Esophagus squamous epithelium (tissue), 5 donors: ENCODE measurements around the gene NAA40. TPM values are rescaled to one million over a fixed set of nuclear protein-coding genes. Genes with fewer than 3 reads are reported as not detected.
A peak's percentile ranks its signal among the peaks of the same experiment; 100 is the strongest.

Source experiments
- DNase-seq: peaks from one replicate; lab custom pipeline; 2025; lab: John Stamatoyannopoulos, UW
- H3K27ac ChIP-seq, 4 donors: fragments of 200-600 bp; sonication (generic); one replicate each; pipeline ENCODE4 v1.5.1; 2016 to 2019; ENCODE audit warnings: mild to moderate bottlenecking in 1 of 4
- H3K27me3 ChIP-seq, 4 donors: fragments of 200-600 bp; sonication (generic); 1 replicate in 3 of 4; 2 replicates in 1 of 4; pipeline versions ENCODE4 v1.5.1 to v1.6.0; 2017 to 2021; ENCODE audit warnings: antibody characterized with exemption in 1 of 4
- H3K36me3 ChIP-seq, 3 donors: fragments of 200-600 bp; sonication (generic); one replicate each; pipeline ENCODE4 v1.5.1; 2016 to 2019
- H3K4me1 ChIP-seq, 3 donors: fragments of 200-600 bp; sonication (generic); one replicate each; pipeline ENCODE4 v1.5.1; 2017 to 2019
- H3K4me3 ChIP-seq, 4 donors: fragments of 200-600 bp; sonication (generic); 1 replicate in 3 of 4; 2 replicates in 1 of 4; pipeline ENCODE4 v1.5.1; 2016 to 2019; ENCODE audit warnings: mild to moderate bottlenecking in 2 of 4, moderate library complexity in 1 of 4
- H3K9me3 ChIP-seq, 3 donors: fragments of 200-600 bp; sonication (generic); one replicate each; pipeline ENCODE4 v1.5.1; 2016 to 2019
- POLR2A ChIP-seq, 4 donors: fragments of 450-650 bp; IDR thresholded peaks; one replicate each; pipeline ENCODE4 v1.6.1; 2017; ENCODE audit warnings: antibody characterized with exemption in 4 of 4, mild to moderate bottlenecking in 4 of 4, moderate library complexity in 3 of 4
- WGBS, 2 donors: methylation state at CpG; one replicate each; pipeline ENCODE4 v1.1.5; 2018; 5-methylcytosine and 5-hydroxymethylcytosine counted together
- intact Hi-C: fragments of 100-400 bp; cut with DNase I; formaldehyde crosslinking; loops from one replicate; pipeline ENCODE4 v1.15.0; 2022
- total RNA-seq, 4 donors: library from RNA; depleted of rRNA; stranded (reverse); fragments of >200 nt; gene quantifications; one replicate each; pipeline ENCODE4 v1.1.0, GENCODE V29; 2016
- TF ChIP-seq, protein P1 (sequence below), 6 experiments: fragments of 450-650 bp in 4 of 6; fragments of 200-600 bp in 2 of 6; sonication (generic) in 2 of 6; IDR thresholded peaks; one replicate each; pipeline ENCODE4 v1.5.1; 2016 to 2019; ENCODE audit warnings: antibody characterized with exemption in 6 of 6, mild to moderate bottlenecking in 4 of 6, moderate library complexity in 4 of 6
- donor health status: DM: yes; HTN: yes; CAD: no.

The NAA40 gene
- total RNA-seq, 4 donors from 2014 or later, result 9.8 to 13.2 (median 11.2) TPM

DNA sequence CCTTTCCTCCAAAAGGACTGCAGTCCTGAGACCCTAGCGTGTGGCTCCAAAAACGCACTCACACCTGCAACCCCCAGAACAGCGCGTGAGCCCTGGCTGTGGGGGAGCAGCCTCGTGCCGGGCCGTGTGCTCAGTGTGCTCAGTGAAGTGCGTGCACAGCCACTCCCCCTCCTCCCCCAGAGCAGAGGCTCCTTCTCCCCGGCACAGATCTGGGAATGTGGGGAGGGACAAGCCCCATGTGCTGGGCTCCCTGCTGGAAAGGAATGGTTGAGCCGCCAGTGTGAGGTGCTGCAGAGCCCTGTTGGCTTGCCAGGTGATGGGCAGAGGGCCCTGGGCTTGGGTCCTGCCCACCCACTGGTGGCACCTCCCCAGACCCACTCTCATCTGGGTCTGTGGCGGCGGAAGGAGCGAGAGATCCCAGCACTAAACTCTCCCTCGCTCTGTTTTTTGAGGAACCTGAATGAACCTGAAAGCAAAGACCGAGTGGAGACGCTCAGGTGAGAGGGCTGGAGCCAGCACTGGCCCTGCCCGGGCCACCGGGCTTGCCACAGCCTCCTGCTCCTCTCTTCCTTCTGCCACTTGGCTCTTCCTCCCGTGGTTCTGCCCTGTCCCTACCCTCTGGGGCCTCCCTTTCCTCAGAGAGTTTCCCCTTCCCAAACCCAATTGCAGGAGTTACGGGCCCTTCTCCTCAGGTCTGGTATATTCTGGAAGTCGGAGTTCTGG is 30.8 kb upstream of the NAA40 start:
- intact Hi-C loops, result no loop called here
- no peak overlapping the region for H3K27ac ChIP-seq
- H3K9me3 ChIP-seq, result no peaks in the 10 kb centered on the region
- no peak for DNase-seq
- H3K4me3 ChIP-seq, result no peak overlapping the region
- peaks cover 45 to 86% (median 57%) of the 10 kb centered on the region in 3 donors for H3K36me3 ChIP-seq
- TF ChIP-seq, protein P1, sequence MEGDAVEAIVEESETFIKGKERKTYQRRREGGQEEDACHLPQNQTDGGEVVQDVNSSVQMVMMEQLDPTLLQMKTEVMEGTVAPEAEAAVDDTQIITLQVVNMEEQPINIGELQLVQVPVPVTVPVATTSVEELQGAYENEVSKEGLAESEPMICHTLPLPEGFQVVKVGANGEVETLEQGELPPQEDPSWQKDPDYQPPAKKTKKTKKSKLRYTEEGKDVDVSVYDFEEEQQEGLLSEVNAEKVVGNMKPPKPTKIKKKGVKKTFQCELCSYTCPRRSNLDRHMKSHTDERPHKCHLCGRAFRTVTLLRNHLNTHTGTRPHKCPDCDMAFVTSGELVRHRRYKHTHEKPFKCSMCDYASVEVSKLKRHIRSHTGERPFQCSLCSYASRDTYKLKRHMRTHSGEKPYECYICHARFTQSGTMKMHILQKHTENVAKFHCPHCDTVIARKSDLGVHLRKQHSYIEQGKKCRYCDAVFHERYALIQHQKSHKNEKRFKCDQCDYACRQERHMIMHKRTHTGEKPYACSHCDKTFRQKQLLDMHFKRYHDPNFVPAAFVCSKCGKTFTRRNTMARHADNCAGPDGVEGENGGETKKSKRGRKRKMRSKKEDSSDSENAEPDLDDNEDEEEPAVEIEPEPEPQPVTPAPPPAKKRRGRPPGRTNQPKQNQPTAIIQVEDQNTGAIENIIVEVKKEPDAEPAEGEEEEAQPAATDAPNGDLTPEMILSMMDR (IDR thresholded peaks at IDR 0.05), result no peak
- TF ChIP-seq POLR2A (IDR thresholded peaks at IDR 0.05), result no peak
- 78 to 83% methylated on average over 9 to 11 of the region's 21 CpGs for WGBS, 2 donors
- peaks cover 0 to 30% (median 5%) of the 10 kb centered on the region in 3 donors for H3K4me1 ChIP-seq
- no peaks in the 10 kb centered on the region for H3K27me3 ChIP-seq

DNA sequence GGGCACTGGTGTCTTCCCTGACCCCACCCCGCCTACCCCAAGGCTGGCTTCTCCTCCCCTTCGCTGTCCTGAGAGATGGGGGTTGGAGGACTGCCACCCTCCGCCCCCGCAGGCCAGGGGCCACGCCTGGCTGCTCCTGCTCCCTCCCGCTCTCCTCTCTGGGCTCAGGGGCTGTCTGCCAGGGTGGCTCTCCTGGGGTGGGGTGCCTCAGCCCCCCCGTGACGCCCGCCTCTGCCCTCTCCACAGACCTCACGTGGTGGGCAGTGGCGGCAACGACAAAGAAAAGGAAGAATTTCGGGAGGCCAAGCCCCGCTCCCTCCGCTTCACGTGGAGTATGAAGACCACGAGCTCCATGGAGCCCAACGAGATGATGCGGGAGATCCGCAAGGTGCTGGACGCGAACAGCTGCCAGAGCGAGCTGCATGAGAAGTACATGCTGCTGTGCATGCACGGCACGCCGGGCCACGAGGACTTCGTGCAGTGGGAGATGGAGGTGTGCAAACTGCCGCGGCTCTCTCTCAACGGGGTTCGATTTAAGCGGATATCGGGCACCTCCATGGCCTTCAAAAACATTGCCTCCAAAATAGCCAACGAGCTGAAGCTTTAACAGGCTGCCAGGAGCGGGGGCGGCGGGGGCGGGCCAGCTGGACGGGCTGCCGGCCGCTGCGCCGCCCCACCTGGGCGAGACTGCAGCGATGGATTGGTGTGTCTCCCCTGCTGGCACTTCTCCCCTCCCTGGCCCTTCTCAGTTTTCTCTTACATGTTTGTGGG is 30.0 kb upstream of the NAA40 start:
- H3K9me3 ChIP-seq, result no peaks in the 10 kb centered on the region
- peaks cover 0 to 30% (median 5%) of the 10 kb centered on the region in 3 donors for H3K4me1 ChIP-seq
- intact Hi-C loops, result no loop called here
- no peak overlapping the region for H3K27ac ChIP-seq
- no peaks in the 10 kb centered on the region for H3K27me3 ChIP-seq
- TF ChIP-seq, protein P1 (IDR thresholded peaks at IDR 0.05), result no peak
- no peak for TF ChIP-seq POLR2A (IDR thresholded peaks at IDR 0.05)
- DNase-seq, result no peak
- peaks cover 38 to 78% (median 49%) of the 10 kb centered on the region in 3 donors for H3K36me3 ChIP-seq
- no peak overlapping the region for H3K4me3 ChIP-seq
- WGBS, 2 donors, result 85 to 86% methylated on average over 10 to 24 of the region's 46 CpGs

DNA sequence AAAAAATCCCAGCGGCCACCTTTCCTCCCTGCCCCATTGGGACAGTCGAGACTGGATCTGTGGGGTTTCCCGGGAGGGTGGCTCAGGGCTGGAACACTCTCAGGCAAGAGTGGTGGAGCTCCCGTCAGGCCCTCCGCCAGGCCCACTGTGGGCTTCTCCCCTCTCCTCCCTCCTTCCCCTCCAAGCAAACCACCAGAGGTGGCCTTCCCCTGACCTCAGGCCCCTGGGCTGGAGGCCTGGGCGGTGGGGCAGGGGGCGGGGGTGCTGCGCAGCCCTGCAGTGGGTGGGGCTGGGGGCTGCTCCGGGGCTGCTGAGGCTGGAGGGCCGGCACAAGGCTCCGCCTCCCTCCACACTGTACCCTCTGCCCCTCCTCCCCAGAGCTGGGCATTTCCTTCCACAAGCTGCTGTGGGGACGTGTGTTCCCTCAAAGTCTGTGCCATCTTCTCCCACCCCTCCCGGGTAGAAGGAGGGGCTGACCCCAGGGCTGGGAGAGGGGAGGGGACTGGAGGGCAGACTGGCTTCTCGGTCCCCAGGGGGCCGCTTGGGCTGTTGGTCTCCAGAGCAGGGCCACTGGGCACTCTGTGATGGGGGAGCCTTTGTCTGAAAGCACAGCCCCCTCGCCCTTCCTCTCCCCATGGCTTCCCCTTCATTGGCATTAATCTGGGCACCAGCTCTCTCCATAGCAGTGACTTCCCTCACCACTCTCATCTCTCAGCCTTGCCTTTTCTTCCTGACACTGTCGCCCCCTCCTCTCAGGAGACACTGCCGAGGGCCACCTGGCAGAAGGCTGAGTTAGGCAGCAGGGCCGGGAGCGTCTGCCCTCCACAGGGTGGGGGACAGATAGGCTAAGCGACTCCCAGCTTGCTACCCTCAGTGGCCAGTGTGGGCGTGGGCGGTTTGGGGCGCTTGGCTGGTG is 29.0 kb upstream of the NAA40 start:
- TF ChIP-seq, protein P1 (IDR thresholded peaks at IDR 0.05), result no peak
- no peak for TF ChIP-seq POLR2A (IDR thresholded peaks at IDR 0.05)
- WGBS, 2 donors, result 87% methylated on average over 15 of the region's 24 CpGs; no CpG with 5 or more reads in 1 of the 2 donors
- Histone ChIP-seq H3K4me3 (no peak overlapping the region), H3K36me3 (peaks cover 27 to 68% (median 38%) of the 10 kb centered on the region in 3 donors), H3K9me3 (no peaks in the 10 kb centered on the region), H3K4me1 (peaks cover 0 to 30% (median 5%) of the 10 kb centered on the region in 3 donors), H3K27me3 (no peaks in the 10 kb centered on the region), H3K27ac (peak overlapping the region in 2 of 4 donors; percentile 17 to 22)
- DNase-seq, result no peak
- intact Hi-C loops, result no loop called here

DNA sequence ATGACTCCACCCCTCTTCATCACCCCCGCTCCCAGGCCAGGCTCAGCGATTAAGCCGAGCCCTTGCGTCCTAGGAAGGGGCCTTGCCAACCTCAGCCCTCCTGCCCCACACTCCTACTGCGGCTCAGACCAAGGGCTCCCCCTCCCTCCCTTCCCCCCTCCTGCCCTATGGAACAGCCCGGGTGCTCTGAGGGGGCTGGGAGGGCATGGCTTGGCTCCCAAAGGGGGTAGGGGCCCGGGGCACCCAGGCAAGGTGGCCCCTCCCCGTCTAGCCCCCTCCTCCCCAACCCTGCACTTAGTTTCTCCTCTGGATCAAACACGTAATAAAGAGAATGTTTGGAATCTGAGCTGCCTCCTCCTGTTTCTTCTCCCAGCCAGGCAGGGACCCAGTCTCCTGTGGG is 28.1 kb upstream of the NAA40 start:
- whole genome bisulfite sequencing, 2 donors, result 69 to 76% methylated on average over 7 to 8 of the region's 9 CpGs
- peaks cover 0 to 7% (median 0%) of the 10 kb centered on the region in 4 donors for H3K27me3 ChIP-seq
- peaks cover 5 to 37% (median 5%) of the 10 kb centered on the region in 3 donors for H3K4me1 ChIP-seq
- H3K9me3 ChIP-seq, result no peaks in the 10 kb centered on the region
- peaks cover 22 to 59% (median 32%) of the 10 kb centered on the region in 3 donors for H3K36me3 ChIP-seq
- DNase-seq, result no peak
- no peak for TF ChIP-seq POLR2A (IDR thresholded peaks at IDR 0.05)
- TF ChIP-seq, protein P1 (IDR thresholded peaks at IDR 0.05), result no peak
- intact Hi-C loops, result no loop called here
- H3K27ac ChIP-seq, result no peak overlapping the region
- H3K4me3 ChIP-seq, result no peak overlapping the region
